Measurements from ENCODE around the gene CTAG1B. TPM values are rescaled to one million over a fixed set of nuclear protein-coding genes. Genes with fewer than 3 reads are reported as not detected.
"Not testable (repeated sequence)": the region's sequence is repeated elsewhere in the genome, so short reads cannot be mapped to it uniquely, and the experiment has no call there.

Gene CTAG1B
- total RNA-seq, 1 donor from 2014 or later = not detected

GRCh38 chrX:154570361-154570760 lies 48.7 kb downstream of the CTAG1B start:
- DNase-seq (ENCODE audit: extremely low spot score in 2 of 2); H3K9me3 ChIP-seq; intact Hi-C loops (cut with DNase I); H3K36me3 ChIP-seq; H3K4me3 ChIP-seq; H3K27ac ChIP-seq; H3K4me1 ChIP-seq; H3K27me3 ChIP-seq: not testable (repeated sequence)

Small RNA genes within 50 kb of the gene (small RNA-seq; reads per million reads assigned to genes)
- not detected for gene AC244090.1
- gene AC244107.2 = not detected

Other genes with a start within 250 kb of the CTAG1B start
- 1,247 TPM for gene FLNA, start 244.6 kb downstream of the CTAG1B start, total RNA-seq
- gene EMD, start 240.0 kb downstream of the CTAG1B start, total RNA-seq = 59.2 TPM
- 3,948 TPM for gene RPL10, start 220.9 kb downstream of the CTAG1B start, total RNA-seq
- gene DNASE1L1, start 210.0 kb downstream of the CTAG1B start, total RNA-seq = 52.1 TPM
- 59.2 TPM for gene TAFAZZIN, start 207.7 kb downstream of the CTAG1B start, total RNA-seq
- 54.5 TPM for gene ATP6AP1, start 190.6 kb downstream of the CTAG1B start, total RNA-seq
- gene GDI1, start 182.1 kb downstream of the CTAG1B start, total RNA-seq = 116 TPM
- gene FAM50A, start 175.1 kb downstream of the CTAG1B start, total RNA-seq = 33.6 TPM
- 20.1 TPM for gene PLXNA3, start 161.0 kb downstream of the CTAG1B start, total RNA-seq
- gene LAGE3, start 140.0 kb downstream of the CTAG1B start, total RNA-seq = 27.7 TPM
- gene UBL4A, start 132.7 kb downstream of the CTAG1B start, total RNA-seq = 30.2 TPM
- gene SLC10A3, start 128.7 kb downstream of the CTAG1B start, total RNA-seq = 28.2 TPM
- 59.9 TPM for gene FAM3A, start 103.0 kb downstream of the CTAG1B start, total RNA-seq
- gene G6PD, start 72.4 kb downstream of the CTAG1B start, total RNA-seq = 86.4 TPM
- gene IKBKG, start 71.7 kb downstream of the CTAG1B start, total RNA-seq = 11.8 TPM
- not detected for gene CTAG1A, start 34.1 kb downstream of the CTAG1B start, total RNA-seq
- gene CTAG2, start 34.3 kb upstream of the CTAG1B start, total RNA-seq = not detected
- 7.6 TPM for gene GAB3, start 131.8 kb upstream of the CTAG1B start, total RNA-seq
- gene DKC1, start 143.6 kb upstream of the CTAG1B start, total RNA-seq = 22.8 TPM
- gene MPP1, start 186.2 kb upstream of the CTAG1B start, total RNA-seq = 15.7 TPM
- not detected for gene SMIM9, start 215.4 kb upstream of the CTAG1B start, total RNA-seq

Data from vagina (tissue), 2 donors.